Left lung (tissue), 10 donors: ENCODE data around the gene NANOS3. TPM values are rescaled to one million over a fixed set of nuclear protein-coding genes. Genes with fewer than 3 reads are reported as not detected.

Source experiments
- ATAC-seq: fragments of 200-7000 bp; cut with Tn5 transposase; one replicate; pipeline ENCODE4 v1.9.1; 2020; ENCODE audit warnings: moderate library complexity
- DNase-seq, 4 donors: peaks; one replicate each; pipeline ENCODE4 v3.0.0-alpha.2; 2013 to 2020
- H3K27ac ChIP-seq, 2 donors: fragments of 200-600 bp; sonication (generic) in 1 of 2; one replicate each; pipeline versions ENCODE4 v1.5.0 to v1.8.0; 2020 to 2021
- H3K27me3 ChIP-seq, 2 donors: fragments of 200-600 bp; sonication (generic) in 1 of 2; one replicate each; pipeline versions ENCODE4 v1.5.0 to v1.8.0; 2020 to 2021
- H3K36me3 ChIP-seq, 2 donors: fragments of 200-600 bp; sonication (generic) in 1 of 2; one replicate each; pipeline versions ENCODE4 v1.5.0 to v1.8.0; 2020 to 2021
- H3K4me1 ChIP-seq, 2 donors: fragments of 200-600 bp; one replicate each; pipeline ENCODE4 v1.8.0; 2021
- H3K4me3 ChIP-seq, 2 donors: fragments of 200-600 bp; sonication (generic) in 1 of 2; one replicate each; pipeline versions ENCODE4 v1.5.0 to v1.8.0; 2020 to 2021; ENCODE audit warnings: mild to moderate bottlenecking in 1 of 2
- H3K9me3 ChIP-seq, 2 donors: fragments of 200-600 bp; sonication (generic) in 1 of 2; one replicate each; pipeline versions ENCODE4 v1.5.0 to v1.8.0; 2020 to 2021
- intact Hi-C, 2 donors: fragments of 100-400 bp; cut with DNase I; formaldehyde crosslinking; loops; one replicate each; pipeline versions ENCODE4 v1.11.2 to v1.14.2; 2022
- polyA plus RNA-seq, 6 donors: library from polyadenylated mRNA; unstranded; fragments of 120-200 nt; gene quantifications; one replicate each; pipeline ENCODE4 v1.2.1, GENCODE V29; 2013; ENCODE audit not compliant: insufficient read length in 6 of 6
- total RNA-seq, 2 donors: library from RNA; stranded (reverse); fragmentation: NEBNext Ultra II Directional; extraction: Animal tissue kit (Norgen Biotek cat#: 25700); gene quantifications; one replicate each; pipeline ENCODE4 v1.2.1, GENCODE V29; 2021
- TF ChIP-seq, protein P1 (sequence below), 2 donors: fragments of 200-600 bp; sonication (generic) in 1 of 2; IDR thresholded peaks; one replicate each; pipeline versions ENCODE4 v1.5.0 to v1.8.0; 2021; ENCODE audit warnings: antibody characterized with exemption in 2 of 2
- donor health status: DM: no; HTN: yes; CAD: no.
- donor health status: DM: no; HTN: no; CAD: no.

Gene NANOS3
- total and polyA plus RNA-seq, 8 donors: 0.89 to 3.1 (median 1.8) TPM

DNA sequence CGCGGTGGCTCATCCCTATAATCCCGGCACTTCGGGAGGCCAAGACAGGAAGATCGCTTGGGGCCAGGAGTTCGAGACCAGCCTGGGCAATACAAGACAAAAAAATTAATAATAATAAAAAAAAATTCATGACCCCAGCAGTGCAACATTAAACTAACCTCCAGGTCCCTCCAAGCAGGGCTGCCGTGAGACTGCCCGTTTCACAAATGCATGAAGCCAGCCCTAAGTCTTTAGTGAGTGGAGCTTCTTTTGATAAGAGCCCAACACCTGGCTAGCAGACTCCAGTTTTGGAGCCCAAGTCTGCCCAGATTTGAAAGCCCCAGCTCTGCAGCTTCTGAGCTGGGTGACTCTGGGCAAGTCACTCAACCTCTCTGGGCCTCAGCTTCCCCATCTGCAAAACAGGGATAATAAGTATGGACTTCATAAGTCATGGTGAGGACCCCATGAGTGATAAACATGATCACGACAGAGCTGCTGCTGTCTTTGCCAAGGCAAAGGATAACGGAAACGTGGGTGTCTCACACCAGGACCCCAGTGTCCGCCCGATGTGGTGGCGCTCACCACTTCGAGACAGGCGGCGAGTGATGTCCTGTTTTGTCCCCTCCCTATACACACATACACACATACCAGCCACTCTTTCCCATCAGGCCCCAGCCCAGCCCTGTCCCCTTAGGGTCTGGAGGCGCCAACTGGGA lies 38.4 kb upstream of the NANOS3 start:
- H3K9me3 ChIP-seq: no peaks in the 10 kb centered on the region
- H3K36me3 ChIP-seq: peaks cover 0 to 51% of the 10 kb centered on the region in 2 donors
- H3K4me1 ChIP-seq: peaks cover 50 to 73% of the 10 kb centered on the region in 2 donors
- TF ChIP-seq, protein P1, sequence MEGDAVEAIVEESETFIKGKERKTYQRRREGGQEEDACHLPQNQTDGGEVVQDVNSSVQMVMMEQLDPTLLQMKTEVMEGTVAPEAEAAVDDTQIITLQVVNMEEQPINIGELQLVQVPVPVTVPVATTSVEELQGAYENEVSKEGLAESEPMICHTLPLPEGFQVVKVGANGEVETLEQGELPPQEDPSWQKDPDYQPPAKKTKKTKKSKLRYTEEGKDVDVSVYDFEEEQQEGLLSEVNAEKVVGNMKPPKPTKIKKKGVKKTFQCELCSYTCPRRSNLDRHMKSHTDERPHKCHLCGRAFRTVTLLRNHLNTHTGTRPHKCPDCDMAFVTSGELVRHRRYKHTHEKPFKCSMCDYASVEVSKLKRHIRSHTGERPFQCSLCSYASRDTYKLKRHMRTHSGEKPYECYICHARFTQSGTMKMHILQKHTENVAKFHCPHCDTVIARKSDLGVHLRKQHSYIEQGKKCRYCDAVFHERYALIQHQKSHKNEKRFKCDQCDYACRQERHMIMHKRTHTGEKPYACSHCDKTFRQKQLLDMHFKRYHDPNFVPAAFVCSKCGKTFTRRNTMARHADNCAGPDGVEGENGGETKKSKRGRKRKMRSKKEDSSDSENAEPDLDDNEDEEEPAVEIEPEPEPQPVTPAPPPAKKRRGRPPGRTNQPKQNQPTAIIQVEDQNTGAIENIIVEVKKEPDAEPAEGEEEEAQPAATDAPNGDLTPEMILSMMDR (IDR thresholded peaks at IDR 0.05): peak in 1 of 2 donors; percentile 3
- H3K4me3 ChIP-seq: peak overlapping the region; percentile 56 to 96
- peak overlapping the region; percentile 98 to 99 for H3K27ac ChIP-seq
- DNase-seq (no peak), ATAC-seq (no peak)
- intact Hi-C loops: no loop called here
- H3K27me3 ChIP-seq: no peaks in the 10 kb centered on the region

DNA sequence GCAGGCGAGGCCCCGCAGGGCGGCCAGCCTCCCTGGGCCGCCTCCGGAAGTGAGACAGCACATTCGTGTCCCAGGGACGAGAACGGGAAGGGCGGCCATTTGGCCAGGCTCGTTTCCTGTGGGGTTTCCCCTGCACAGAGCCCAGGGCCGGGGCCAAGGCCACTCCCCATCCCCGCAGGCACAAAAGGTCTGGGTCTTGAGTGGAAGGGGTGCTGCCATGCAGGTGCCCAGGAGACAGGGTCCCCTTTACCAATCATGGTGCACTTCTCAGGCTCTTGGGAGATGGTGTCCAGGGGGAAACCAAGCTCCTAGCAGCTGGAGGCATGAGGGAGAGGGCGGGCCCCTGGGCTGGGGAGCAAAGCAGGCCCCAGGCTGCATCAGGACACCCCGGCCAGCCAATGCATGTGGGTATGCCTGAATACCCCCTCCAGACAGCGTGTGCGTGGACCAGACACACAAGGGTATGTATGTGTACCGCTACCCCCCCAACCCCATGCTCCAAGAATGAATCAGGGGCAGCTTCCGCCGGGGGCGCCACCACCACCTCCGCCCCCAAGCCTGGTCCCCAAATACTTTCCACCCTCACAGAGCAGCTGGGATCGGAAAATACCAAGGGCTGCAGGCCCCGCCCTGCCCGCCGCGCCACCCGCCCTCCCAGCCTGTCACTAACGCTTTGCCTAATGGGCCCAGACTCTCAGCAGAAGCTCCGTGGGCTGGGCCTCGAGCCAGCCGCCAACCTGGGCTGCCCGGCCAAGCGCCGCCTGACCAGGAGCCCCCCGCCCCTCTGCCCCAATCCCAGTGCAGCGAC lies 37.6 kb upstream of the NANOS3 start:
- H3K9me3 ChIP-seq: no peaks in the 10 kb centered on the region
- TF ChIP-seq, protein P1 (IDR thresholded peaks at IDR 0.05): no peak
- peaks cover 46 to 73% of the 10 kb centered on the region in 2 donors for H3K4me1 ChIP-seq
- H3K4me3 ChIP-seq: peak overlapping the region; percentile 56 to 96
- peak in 3 of 4 donors; percentile 88 to 98 (median 92) for DNase-seq
- peak; percentile 55 for ATAC-seq
- H3K36me3 ChIP-seq: peaks cover 0 to 44% of the 10 kb centered on the region in 2 donors
- intact Hi-C loops: no loop called here
- H3K27me3 ChIP-seq: no peaks in the 10 kb centered on the region
- H3K27ac ChIP-seq: peak overlapping the region; percentile 98 to 99

DNA sequence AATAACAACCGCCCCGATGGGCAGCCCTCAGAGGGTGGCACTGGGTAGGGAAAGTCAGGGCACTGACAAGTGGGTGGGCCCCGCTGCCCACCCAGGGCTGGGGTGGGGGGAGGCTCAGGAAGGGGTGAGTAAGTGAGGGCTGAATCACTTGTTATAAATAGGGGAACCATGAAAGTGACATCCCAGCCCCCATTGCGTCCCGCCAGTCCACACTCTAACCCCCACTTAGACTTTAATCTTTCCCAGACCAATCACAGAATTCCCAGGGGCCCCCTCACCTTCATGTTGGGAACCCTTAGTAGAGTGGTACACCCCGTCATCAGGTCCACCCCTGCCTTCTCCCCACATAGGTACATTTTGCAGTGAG lies 37.0 kb upstream of the NANOS3 start:
- intact Hi-C loops: no loop called here
- Histone ChIP-seq H3K27me3 (no peaks in the 10 kb centered on the region), H3K4me3 (peak overlapping the region; percentile 56 to 96), H3K36me3 (peaks cover 0 to 38% of the 10 kb centered on the region in 2 donors), H3K27ac (peak overlapping the region; percentile 98 to 99), H3K4me1 (peaks cover 43 to 73% of the 10 kb centered on the region in 2 donors), H3K9me3 (no peaks in the 10 kb centered on the region)
- no peak for DNase-seq
- TF ChIP-seq, protein P1 (IDR thresholded peaks at IDR 0.05): no peak
- ATAC-seq: peak; percentile 3

DNA sequence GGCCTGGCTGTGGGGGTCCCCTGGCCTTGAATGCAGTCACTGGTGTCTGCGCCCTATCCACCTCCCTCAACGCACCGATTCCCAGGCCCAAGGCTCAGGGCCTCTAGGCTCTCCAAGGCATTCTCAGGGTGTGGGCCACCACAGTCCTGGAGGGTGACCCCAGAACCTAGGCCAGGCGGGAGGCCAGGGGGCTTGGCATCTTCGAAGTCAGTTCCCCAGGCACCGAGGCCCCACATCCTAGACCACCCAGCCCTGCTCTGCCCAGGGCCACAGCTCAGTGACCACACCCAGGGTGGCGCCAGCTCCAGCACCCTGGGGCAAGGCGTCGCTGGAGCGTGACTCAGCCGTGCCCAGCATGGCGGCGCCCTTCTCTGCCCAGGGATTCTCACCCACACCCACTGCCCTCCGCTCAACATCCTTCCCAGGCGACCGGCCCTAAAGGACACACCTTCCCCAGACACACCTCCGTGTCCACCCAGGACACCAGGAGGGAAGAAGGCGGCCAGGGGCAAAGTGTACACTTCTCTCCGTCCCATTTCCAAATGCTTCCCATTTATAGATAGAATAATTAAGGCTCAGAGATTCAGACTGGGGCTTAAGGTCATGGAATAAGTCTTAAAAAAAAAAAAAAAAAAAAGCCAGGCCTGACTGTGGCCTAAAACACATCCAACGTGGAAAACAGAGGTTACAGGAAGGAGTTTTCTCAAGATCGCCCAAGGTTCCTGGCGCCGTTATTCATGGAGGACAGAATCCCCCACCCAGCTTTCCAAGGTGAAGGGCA lies 36.4 kb upstream of the NANOS3 start:
- Histone ChIP-seq H3K9me3 (no peaks in the 10 kb centered on the region), H3K36me3 (peaks cover 0 to 32% of the 10 kb centered on the region in 2 donors), H3K27ac (peak overlapping the region; percentile 98 to 99), H3K27me3 (no peaks in the 10 kb centered on the region), H3K4me1 (peaks cover 43 to 73% of the 10 kb centered on the region in 2 donors), H3K4me3 (peak overlapping the region; percentile 56 to 96)
- TF ChIP-seq, protein P1 (IDR thresholded peaks at IDR 0.05): no peak
- intact Hi-C loops: no loop called here
- peak; percentile 26 for ATAC-seq
- peak in 2 of 4 donors; percentile 74 to 95 for DNase-seq
